Esophagus squamous epithelium (tissue), 5 donors: Measurements from ENCODE around the gene NLGN3. TPM values are rescaled to one million over a fixed set of nuclear protein-coding genes. Genes with fewer than 3 reads are reported as not detected.

ENCODE experiments used
- DNase-seq: peaks from one replicate; lab custom pipeline; 2025; lab: John Stamatoyannopoulos, UW
- H3K27ac ChIP-seq, 4 donors: fragments of 200-600 bp; sonication (generic); one replicate each; pipeline ENCODE4 v1.5.1; 2016 to 2019; ENCODE audit warnings: mild to moderate bottlenecking in 1 of 4
- H3K27me3 ChIP-seq, 4 donors: fragments of 200-600 bp; sonication (generic); 1 replicate in 3 of 4; 2 replicates in 1 of 4; pipeline versions ENCODE4 v1.5.1 to v1.6.0; 2017 to 2021; ENCODE audit warnings: antibody characterized with exemption in 1 of 4
- H3K36me3 ChIP-seq, 3 donors: fragments of 200-600 bp; sonication (generic); one replicate each; pipeline ENCODE4 v1.5.1; 2016 to 2019
- H3K4me1 ChIP-seq, 3 donors: fragments of 200-600 bp; sonication (generic); one replicate each; pipeline ENCODE4 v1.5.1; 2017 to 2019
- H3K4me3 ChIP-seq, 4 donors: fragments of 200-600 bp; sonication (generic); 1 replicate in 3 of 4; 2 replicates in 1 of 4; pipeline ENCODE4 v1.5.1; 2016 to 2019; ENCODE audit warnings: mild to moderate bottlenecking in 2 of 4, moderate library complexity in 1 of 4
- H3K9me3 ChIP-seq, 3 donors: fragments of 200-600 bp; sonication (generic); one replicate each; pipeline ENCODE4 v1.5.1; 2016 to 2019
- POLR2A ChIP-seq, 4 donors: fragments of 450-650 bp; IDR thresholded peaks; one replicate each; pipeline ENCODE4 v1.6.1; 2017; ENCODE audit warnings: antibody characterized with exemption in 4 of 4, mild to moderate bottlenecking in 4 of 4, moderate library complexity in 3 of 4
- WGBS, 2 donors: methylation state at CpG; one replicate each; pipeline ENCODE4 v1.1.5; 2018; 5-methylcytosine and 5-hydroxymethylcytosine counted together
- intact Hi-C: fragments of 100-400 bp; cut with DNase I; formaldehyde crosslinking; loops from one replicate; pipeline ENCODE4 v1.15.0; 2022
- total RNA-seq, 4 donors: library from RNA; depleted of rRNA; stranded (reverse); fragments of >200 nt; gene quantifications; one replicate each; pipeline ENCODE4 v1.1.0, GENCODE V29; 2016
- TF ChIP-seq, protein P1 (sequence below), 6 experiments: fragments of 450-650 bp in 4 of 6; fragments of 200-600 bp in 2 of 6; sonication (generic) in 2 of 6; IDR thresholded peaks; one replicate each; pipeline ENCODE4 v1.5.1; 2016 to 2019; ENCODE audit warnings: antibody characterized with exemption in 6 of 6, mild to moderate bottlenecking in 4 of 6, moderate library complexity in 4 of 6
- donor health status: DM: yes; HTN: yes; CAD: no.

NLGN3 gene
- total RNA-seq, 4 donors from 2014 or later: 0.21 to 0.38 (median 0.23) TPM; not detected in 1

DNA sequence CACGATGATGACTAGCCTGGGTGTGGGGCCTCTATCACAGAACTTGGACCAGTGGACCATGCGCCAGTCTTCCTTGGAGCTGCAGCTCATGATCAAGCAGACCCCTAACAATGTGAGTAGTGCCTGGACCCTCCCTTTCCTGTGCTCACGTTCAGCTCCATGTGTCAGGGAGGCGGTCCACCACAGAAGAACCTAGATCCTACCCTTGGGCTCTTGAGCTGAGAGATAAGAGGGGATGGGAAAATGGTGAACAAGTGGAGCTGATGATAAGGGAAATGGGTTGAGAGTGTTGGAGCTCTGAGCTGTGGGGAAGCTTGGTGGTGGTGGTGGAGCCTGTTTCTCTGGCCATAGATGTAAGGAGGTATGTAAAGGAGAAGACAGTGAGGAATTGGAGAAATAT lies 13.1 kb upstream of the NLGN3 start:
- intact Hi-C loops: no loop called here
- H3K27ac ChIP-seq: no peak overlapping the region
- 85% methylated on average over 3 of the region's 4 CpGs; no CpG with 5 or more reads in 1 of the 2 donors for WGBS, 2 donors
- TF ChIP-seq, protein P1, sequence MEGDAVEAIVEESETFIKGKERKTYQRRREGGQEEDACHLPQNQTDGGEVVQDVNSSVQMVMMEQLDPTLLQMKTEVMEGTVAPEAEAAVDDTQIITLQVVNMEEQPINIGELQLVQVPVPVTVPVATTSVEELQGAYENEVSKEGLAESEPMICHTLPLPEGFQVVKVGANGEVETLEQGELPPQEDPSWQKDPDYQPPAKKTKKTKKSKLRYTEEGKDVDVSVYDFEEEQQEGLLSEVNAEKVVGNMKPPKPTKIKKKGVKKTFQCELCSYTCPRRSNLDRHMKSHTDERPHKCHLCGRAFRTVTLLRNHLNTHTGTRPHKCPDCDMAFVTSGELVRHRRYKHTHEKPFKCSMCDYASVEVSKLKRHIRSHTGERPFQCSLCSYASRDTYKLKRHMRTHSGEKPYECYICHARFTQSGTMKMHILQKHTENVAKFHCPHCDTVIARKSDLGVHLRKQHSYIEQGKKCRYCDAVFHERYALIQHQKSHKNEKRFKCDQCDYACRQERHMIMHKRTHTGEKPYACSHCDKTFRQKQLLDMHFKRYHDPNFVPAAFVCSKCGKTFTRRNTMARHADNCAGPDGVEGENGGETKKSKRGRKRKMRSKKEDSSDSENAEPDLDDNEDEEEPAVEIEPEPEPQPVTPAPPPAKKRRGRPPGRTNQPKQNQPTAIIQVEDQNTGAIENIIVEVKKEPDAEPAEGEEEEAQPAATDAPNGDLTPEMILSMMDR (IDR thresholded peaks at IDR 0.05): no peak
- no peak for TF ChIP-seq POLR2A (IDR thresholded peaks at IDR 0.05)
- H3K36me3 ChIP-seq: peaks cover 0 to 100% (median 0%) of the 10 kb centered on the region in 3 donors
- no peaks in the 10 kb centered on the region for H3K9me3 ChIP-seq
- no peaks in the 10 kb centered on the region for H3K4me1 ChIP-seq
- no peaks in the 10 kb centered on the region for H3K27me3 ChIP-seq
- no peak for DNase-seq
- no peak overlapping the region for H3K4me3 ChIP-seq

DNA sequence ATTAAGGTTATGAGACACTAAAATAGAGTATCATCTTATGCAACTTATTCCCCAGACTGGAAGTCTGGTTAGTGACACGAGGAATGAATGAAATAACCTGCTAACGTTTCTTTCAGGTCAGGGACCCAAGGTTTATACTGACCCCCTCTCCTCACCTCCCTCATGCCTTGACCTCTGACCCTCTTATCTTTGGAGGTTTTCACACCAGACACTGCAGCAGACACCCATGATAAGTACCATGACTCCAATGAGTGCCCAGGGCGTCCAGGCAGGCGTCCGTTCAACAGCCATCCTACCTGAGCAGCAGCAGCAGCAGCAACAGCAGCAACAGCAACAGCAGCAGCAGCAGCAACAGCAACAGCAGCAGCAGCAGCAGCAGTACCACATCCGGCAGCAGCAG lies 4.2 kb upstream of the NLGN3 start:
- Histone ChIP-seq H3K27ac (no peak overlapping the region), H3K9me3 (no peaks in the 10 kb centered on the region), H3K4me1 (peaks cover 6 to 23% (median 9%) of the 10 kb centered on the region in 3 donors), H3K4me3 (no peak overlapping the region), H3K36me3 (peaks cover 3 to 78% (median 9%) of the 10 kb centered on the region in 3 donors), H3K27me3 (no peaks in the 10 kb centered on the region)
- no peak for DNase-seq
- intact Hi-C loops: no loop called here
- 47 to 60% methylated on average over 1 to 2 of the region's 6 CpGs for WGBS, 2 donors
- no peak for TF ChIP-seq POLR2A (IDR thresholded peaks at IDR 0.05)

GRCh38 chrX:71143508-71143907 lies 1.1 kb upstream of the NLGN3 start:
- 9 to 59% methylated on average over 4 of the region's 6 CpGs for whole genome bisulfite sequencing, 2 donors
- H3K27me3 ChIP-seq: no peaks in the 10 kb centered on the region
- H3K4me3 ChIP-seq: no peak overlapping the region
- DNase-seq: no peak
- H3K9me3 ChIP-seq: no peaks in the 10 kb centered on the region
- H3K4me1 ChIP-seq: peaks cover 6 to 27% (median 12%) of the 10 kb centered on the region in 3 donors
- no peak overlapping the region for H3K27ac ChIP-seq
- intact Hi-C loops: no loop called here
- TF ChIP-seq, protein P1 (IDR thresholded peaks at IDR 0.05): no peak
- TF ChIP-seq POLR2A (IDR thresholded peaks at IDR 0.05): no peak
- peaks cover 0 to 48% (median 0%) of the 10 kb centered on the region in 3 donors for H3K36me3 ChIP-seq

DNA sequence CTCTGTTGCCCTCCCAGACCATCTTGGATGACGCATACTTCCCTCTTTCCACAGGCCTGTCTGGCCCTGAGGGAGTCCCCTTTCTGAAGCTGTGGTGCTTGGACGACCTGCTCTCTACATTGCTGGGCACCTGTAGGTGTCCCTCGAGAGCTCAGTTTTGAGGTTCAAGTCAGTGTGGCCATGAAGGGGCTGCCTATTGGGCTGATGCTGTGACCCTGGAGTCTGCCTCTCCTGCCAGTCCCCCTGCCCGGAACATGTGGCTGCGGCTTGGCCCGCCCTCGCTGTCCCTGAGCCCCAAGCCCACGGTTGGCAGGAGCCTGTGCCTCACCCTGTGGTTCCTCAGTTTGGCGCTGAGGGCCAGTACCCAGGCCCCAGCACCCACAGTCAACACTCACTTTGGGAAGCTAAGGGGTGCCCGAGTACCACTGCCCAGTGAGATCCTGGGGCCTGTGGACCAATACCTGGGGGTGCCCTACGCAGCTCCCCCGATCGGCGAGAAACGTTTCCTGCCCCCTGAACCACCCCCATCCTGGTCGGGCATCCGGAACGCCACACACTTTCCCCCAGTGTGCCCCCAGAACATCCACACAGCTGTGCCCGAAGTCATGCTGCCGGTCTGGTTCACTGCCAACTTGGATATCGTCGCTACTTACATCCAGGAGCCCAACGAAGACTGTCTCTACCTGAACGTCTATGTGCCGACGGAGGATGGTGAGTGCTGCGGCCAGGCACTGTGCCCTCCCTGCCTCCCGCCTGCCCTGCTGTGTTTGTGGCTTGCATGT lies 3.0 kb downstream of the NLGN3 start:
- WGBS, 2 donors: 80 to 81% methylated on average over 2 to 15 of the region's 28 CpGs
- intact Hi-C loops: no loop called here
- no peak for DNase-seq
- Histone ChIP-seq H3K27ac (no peak overlapping the region), H3K36me3 (peaks cover 0 to 6% (median 0%) of the 10 kb centered on the region in 3 donors), H3K27me3 (no peaks in the 10 kb centered on the region), H3K4me3 (no peak overlapping the region), H3K9me3 (no peaks in the 10 kb centered on the region), H3K4me1 (peaks cover 6 to 27% (median 12%) of the 10 kb centered on the region in 3 donors)
- no peak for TF ChIP-seq POLR2A (IDR thresholded peaks at IDR 0.05)
- TF ChIP-seq, protein P1 (IDR thresholded peaks at IDR 0.05): no peak

DNA sequence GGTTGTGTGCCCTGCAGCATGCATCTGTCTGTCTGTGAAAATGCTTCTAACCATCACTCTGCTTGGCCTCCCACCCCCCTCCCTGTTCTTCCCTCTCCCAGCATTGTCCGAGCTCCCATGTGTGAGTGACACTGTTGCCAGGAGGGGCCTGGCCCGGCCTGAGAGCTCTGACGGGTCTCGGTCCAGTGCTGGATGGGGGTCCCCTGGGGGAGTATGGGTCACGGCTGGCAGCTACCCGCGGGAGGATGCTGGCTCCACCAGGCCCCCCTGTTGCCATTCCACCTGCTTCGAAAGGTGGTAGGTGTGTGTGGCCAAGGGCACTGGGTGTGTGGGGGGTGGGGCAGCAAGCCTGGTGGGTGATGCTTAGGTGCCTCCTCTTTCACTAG lies 3.6 kb downstream of the NLGN3 start:
- H3K36me3 ChIP-seq: peaks cover 0 to under 1% (median 0%) of the 10 kb centered on the region in 3 donors
- TF ChIP-seq, protein P1 (IDR thresholded peaks at IDR 0.05): no peak
- TF ChIP-seq POLR2A (IDR thresholded peaks at IDR 0.05): no peak
- no peak overlapping the region for H3K4me3 ChIP-seq
- H3K9me3 ChIP-seq: no peaks in the 10 kb centered on the region
- H3K27ac ChIP-seq: no peak overlapping the region
- no peaks in the 10 kb centered on the region for H3K27me3 ChIP-seq
- WGBS, 2 donors: no CpG with 5 or more reads among the region's 8 CpGs
- no peak for DNase-seq
- intact Hi-C loops: no loop called here
- H3K4me1 ChIP-seq: peaks cover 6 to 26% (median 12%) of the 10 kb centered on the region in 3 donors
